Panc1 (cell line): ENCODE data around the gene MAMDC2. TPM values are rescaled to one million over a fixed set of nuclear protein-coding genes. Genes with fewer than 3 reads are reported as not detected.

ENCODE experiments used
- ATAC-seq: fragments of 200-7000 bp; cut with Tn5 transposase; 2 replicates; pipeline ENCODE4 v1.9.1; 2020; ENCODE audit warnings: mild to moderate bottlenecking, moderate library complexity
- BruUV-seq: library from RNA; stranded (reverse); fragments of 400-500 nt; replicated peaks from 2 replicates; lab custom pipeline; 2021; lab: Mats Ljungman, UMichigan
- CTCF ChIA-PET: fragments of 300-600 bp; sonication (Branson Sonifier 250); formaldehyde crosslinking; loops from one replicate; lab custom pipeline; 2022; ENCODE audit warnings: antibody characterized with exemption; lab: Charles Lee
- POLR2A ChIA-PET: fragments of 300-600 bp; sonication (Branson Sonifier 250); formaldehyde crosslinking; loops from one replicate; lab custom pipeline; 2022; ENCODE audit warnings: antibody characterized with exemption; lab: Charles Lee
- DNase-seq: peaks from one replicate; pipeline ENCODE4 v3.0.0-alpha.2; 2010; ENCODE audit warnings: low read depth, low spot score
- H3K27ac ChIP-seq: 2 replicates; pipeline ENCODE4 v1.5.1; 2011; ENCODE audit warnings: mild to moderate bottlenecking, low read length, inconsistent platforms
- H3K27me3 ChIP-seq: fragments of 200-500 bp; sonication (Bioruptor generic); 2 replicates; pipeline ENCODE4 v1.6.0; 2014; ENCODE audit warnings: low read length, inconsistent platforms; ENCODE audit not compliant: control insufficient read depth, insufficient read depth
- H3K36me3 ChIP-seq: fragments of 200-500 bp; sonication (Bioruptor generic); 2 replicates; pipeline ENCODE4 v1.5.1; 2014; ENCODE audit warnings: inconsistent platforms, mild to moderate bottlenecking, low read length, moderate library complexity; ENCODE audit not compliant: control insufficient read depth, insufficient read depth
- H3K4me1 ChIP-seq: 2 replicates; pipeline ENCODE4 v1.5.1; 2011; ENCODE audit warnings: inconsistent platforms, mild to moderate bottlenecking, low read length, moderate library complexity; ENCODE audit not compliant: control insufficient read depth, insufficient read depth
- H3K4me3 ChIP-seq, 2 experiments: 2 replicates each; pipeline ENCODE4 v1.5.1; 2011 to 2012; ENCODE audit warnings: low read depth in 2 of 2, low read length in 2 of 2, mild to moderate bottlenecking in 2 of 2, inconsistent platforms in 1 of 2, moderate library complexity in 1 of 2
- H3K9me3 ChIP-seq: fragments of 200-500 bp; sonication (Bioruptor generic); 2 replicates; pipeline ENCODE4 v1.5.1; 2014; ENCODE audit warnings: low read depth, mild to moderate bottlenecking, inconsistent platforms, low read length, moderate library complexity; ENCODE audit not compliant: control insufficient read depth, insufficient read depth
- POLR2AphosphoS5 ChIP-seq: IDR thresholded peaks from 2 replicates; pipeline ENCODE4 v1.6.1; 2012; ENCODE audit warnings: mild to moderate bottlenecking, low read depth, low read length, moderate library complexity
- REST ChIP-seq, 2 experiments: IDR thresholded peaks; 2 replicates each; pipeline ENCODE4 v1.6.1; 2011 to 2012; ENCODE audit warnings: low read depth in 2 of 2, control low read depth in 1 of 2, low read length in 1 of 2, mild to moderate bottlenecking in 1 of 2, moderate library complexity in 1 of 2; ENCODE audit not compliant: insufficient read depth in 1 of 2
- SIN3A ChIP-seq: IDR thresholded peaks from 2 replicates; pipeline ENCODE4 v1.6.1; 2012; ENCODE audit warnings: low read depth, mild to moderate bottlenecking, low read length, moderate library complexity, borderline replicate concordance; ENCODE audit not compliant: insufficient read depth
- TCF7L2 ChIP-seq: IDR thresholded peaks from 2 replicates; pipeline ENCODE4 v1.6.1; 2011; ENCODE audit warnings: mild to moderate bottlenecking, low read depth, low read length, inconsistent platforms
- in situ Hi-C: cut with HindIII; loops from 2 replicates; pipeline ENCODE4 v1.10.0; 2016; ENCODE audit warnings: low sequenced_read_pairs, low pct_unique_long_range_greater_than_20kb
- intact Hi-C: fragments of 100-400 bp; cut with micrococcal nuclease; formaldehyde crosslinking; loops from one replicate; pipeline ENCODE4 v1.10.0; 2022; ENCODE audit not compliant: unreplicated experiment
- total RNA-seq: library from RNA; stranded (reverse); gene quantifications from one replicate; pipeline ENCODE4 v1.2.1, GENCODE V29; 2021; ENCODE audit not compliant: unreplicated experiment
- TF ChIP-seq, protein P1 (sequence below): fragments of 450-650 bp; IDR thresholded peaks from 2 replicates; pipeline ENCODE4 v1.5.1; 2017; ENCODE audit warnings: mild to moderate bottlenecking

The MAMDC2 gene
- total RNA-seq, 1 experiment from 2014 or later: 1.5 TPM

DNA sequence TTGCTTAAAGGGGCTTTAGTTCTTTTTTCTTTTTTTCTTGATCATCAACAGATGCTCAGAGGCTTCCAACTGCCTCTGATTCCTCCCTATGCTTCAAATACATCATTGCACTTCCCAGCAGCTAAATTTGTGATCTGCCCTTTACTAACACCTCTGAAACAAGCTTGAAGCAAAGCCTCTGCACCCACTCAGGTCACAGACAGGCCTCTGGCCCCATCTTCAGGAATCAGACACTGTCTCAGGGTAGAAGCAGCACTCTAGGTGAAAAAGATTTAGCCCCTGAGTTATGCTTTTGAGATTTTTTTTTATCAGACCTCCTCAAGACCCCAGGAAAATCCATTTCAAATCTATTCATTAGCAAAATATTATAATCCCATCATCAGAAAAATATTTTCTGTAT lies 91.5 kb downstream of the MAMDC2 start:
- no peaks in the 10 kb centered on the region; the same call in 1 of the 2 replicates for H3K36me3 ChIP-seq
- CTCF ChIA-PET: no interaction called here
- intact Hi-C loops (no loop called here), in situ Hi-C loops (no loop called here)
- DNase-seq (no peak), ATAC-seq (no peak)
- no peak overlapping the region for H3K27ac ChIP-seq
- H3K27me3 ChIP-seq: no peaks in the 10 kb centered on the region
- no peaks in the 10 kb centered on the region for H3K9me3 ChIP-seq
- TF ChIP-seq, protein P1, sequence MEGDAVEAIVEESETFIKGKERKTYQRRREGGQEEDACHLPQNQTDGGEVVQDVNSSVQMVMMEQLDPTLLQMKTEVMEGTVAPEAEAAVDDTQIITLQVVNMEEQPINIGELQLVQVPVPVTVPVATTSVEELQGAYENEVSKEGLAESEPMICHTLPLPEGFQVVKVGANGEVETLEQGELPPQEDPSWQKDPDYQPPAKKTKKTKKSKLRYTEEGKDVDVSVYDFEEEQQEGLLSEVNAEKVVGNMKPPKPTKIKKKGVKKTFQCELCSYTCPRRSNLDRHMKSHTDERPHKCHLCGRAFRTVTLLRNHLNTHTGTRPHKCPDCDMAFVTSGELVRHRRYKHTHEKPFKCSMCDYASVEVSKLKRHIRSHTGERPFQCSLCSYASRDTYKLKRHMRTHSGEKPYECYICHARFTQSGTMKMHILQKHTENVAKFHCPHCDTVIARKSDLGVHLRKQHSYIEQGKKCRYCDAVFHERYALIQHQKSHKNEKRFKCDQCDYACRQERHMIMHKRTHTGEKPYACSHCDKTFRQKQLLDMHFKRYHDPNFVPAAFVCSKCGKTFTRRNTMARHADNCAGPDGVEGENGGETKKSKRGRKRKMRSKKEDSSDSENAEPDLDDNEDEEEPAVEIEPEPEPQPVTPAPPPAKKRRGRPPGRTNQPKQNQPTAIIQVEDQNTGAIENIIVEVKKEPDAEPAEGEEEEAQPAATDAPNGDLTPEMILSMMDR: no peak
- TF ChIP-seq POLR2AphosphoS5: no peak
- no peak for TF ChIP-seq TCF7L2
- no peak for TF ChIP-seq REST (IDR thresholded peaks at IDR 0.05; ENCODE audit: insufficient read depth in 1 of 2, low read depth in 2 of 2, low read length in 1 of 2)
- TF ChIP-seq SIN3A: no peak
- no peaks in the 10 kb centered on the region for H3K4me1 ChIP-seq
- no peak overlapping the region for H3K4me3 ChIP-seq
- no TSS peak for BruUV-seq
- POLR2A ChIA-PET: no interaction called here

DNA sequence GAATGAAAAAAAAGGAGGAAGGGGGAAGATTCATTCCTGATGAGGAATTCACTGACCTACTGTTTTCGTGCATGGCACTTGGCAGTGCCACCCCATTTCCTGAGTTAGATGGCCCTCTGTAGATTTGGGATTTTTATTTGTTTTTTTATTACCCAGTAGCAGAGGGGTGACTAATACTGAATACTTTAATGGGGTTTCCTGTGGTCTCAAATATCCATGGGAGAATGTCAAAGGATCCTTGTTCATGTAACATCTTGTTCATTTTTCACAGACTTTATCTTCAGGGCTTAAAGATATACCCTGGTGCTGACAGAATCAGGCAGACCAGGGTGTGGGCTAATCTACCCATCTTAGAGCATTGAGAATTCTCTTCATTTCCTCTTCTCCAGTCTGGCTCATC lies 93.0 kb downstream of the MAMDC2 start:
- ATAC-seq: no peak
- H3K4me3 ChIP-seq: no peak overlapping the region
- POLR2A ChIA-PET: no interaction called here
- BruUV-seq: no TSS peak
- H3K36me3 ChIP-seq: no peaks in the 10 kb centered on the region; the same call in 1 of the 2 replicates
- CTCF ChIA-PET: no interaction called here
- in situ Hi-C loops: no loop called here
- no peak overlapping the region for H3K27ac ChIP-seq
- no peak for DNase-seq
- H3K9me3 ChIP-seq: no peaks in the 10 kb centered on the region
- no peaks in the 10 kb centered on the region for H3K27me3 ChIP-seq
- TF ChIP-seq POLR2AphosphoS5 (no peak), TCF7L2 (no peak), REST (IDR thresholded peaks at IDR 0.05; ENCODE audit: insufficient read depth in 1 of 2, low read depth in 2 of 2, low read length in 1 of 2) (no peak), SIN3A (no peak)
- TF ChIP-seq, protein P1: no peak
- no peaks in the 10 kb centered on the region for H3K4me1 ChIP-seq
- intact Hi-C loops: no loop called here
